Choroid plexus epithelial cell (primary cell): ENCODE measurements around the gene DLK2.
A peak's percentile ranks its signal among the peaks of the same experiment; 100 is the strongest.

Experiments
- DNase-seq: peaks from one replicate; pipeline ENCODE4 v3.0.0-alpha.2; 2010; ENCODE audit warnings: low read depth
- H3K4me3 ChIP-seq: 2 replicates; pipeline ENCODE4 v1.5.1; 2011; ENCODE audit warnings: low read depth, mild to moderate bottlenecking, control low read depth, low read length, moderate library complexity
- CTCF ChIP-seq: conservative IDR thresholded peaks from 2 replicates; pipeline ENCODE4 v1.5.1; 2011; ENCODE audit warnings: low read depth, mild to moderate bottlenecking, control low read depth, inconsistent platforms, low read length, moderate library complexity

DLK2 gene

GRCh38 chr6:43497129-43497396, 41.7 kb upstream of the DLK2 start:
- no peak for DNase-seq
- no peak for TF ChIP-seq CTCF
- H3K4me3 ChIP-seq, result no peak overlapping the region

- TF ChIP-seq CTCF, result peak; percentile 74
- peak; percentile 57 for DNase-seq
- H3K4me3 ChIP-seq, result no peak overlapping the region
Measured at GRCh38 chr6:43496370-43497128, 41.2 kb upstream of the DLK2 start.

GRCh38 chr6:43495409-43495941, 40.1 kb upstream of the DLK2 start:
- no peak overlapping the region for H3K4me3 ChIP-seq
- DNase-seq, result no peak
- TF ChIP-seq CTCF, result peak; percentile 33

- no peak for DNase-seq
- no peak for TF ChIP-seq CTCF
- H3K4me3 ChIP-seq, result no peak overlapping the region
Measured at GRCh38 chr6:43494766-43495165, 39.4 kb upstream of the DLK2 start.

GRCh38 chr6:43494321-43494720, 39.0 kb upstream of the DLK2 start:
- no peak overlapping the region for H3K4me3 ChIP-seq
- no peak for DNase-seq
- no peak for TF ChIP-seq CTCF

- no peak for TF ChIP-seq CTCF
- no peak for DNase-seq
- no peak overlapping the region for H3K4me3 ChIP-seq
Measured at GRCh38 chr6:43493833-43494232, 38.5 kb upstream of the DLK2 start.

DNA sequence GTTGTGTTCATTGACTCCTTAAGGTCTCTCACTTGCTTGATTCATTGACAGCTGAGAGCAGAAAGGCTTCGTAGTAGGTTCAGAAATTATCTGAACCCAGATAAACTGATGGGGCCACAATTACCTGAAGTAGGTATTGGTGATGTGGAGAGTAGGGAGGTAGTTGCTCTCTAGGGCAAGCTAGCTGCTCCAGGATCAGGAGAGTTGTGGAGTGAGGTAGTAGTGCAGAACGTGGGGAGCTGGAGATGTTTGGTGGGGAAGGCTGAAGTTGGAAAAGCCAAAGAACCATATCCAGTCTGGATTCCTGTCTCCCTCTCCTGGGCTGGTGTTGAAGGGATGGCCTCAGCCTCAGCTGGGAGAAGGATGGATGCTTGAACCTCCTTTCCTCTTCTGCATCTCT, 37.9 kb upstream of the DLK2 start:
- TF ChIP-seq CTCF, result no peak
- no peak overlapping the region for H3K4me3 ChIP-seq
- no peak for DNase-seq
